Breast epithelium (tissue), 3 donors: ENCODE data around the gene CCDC85B.

Experiments
- CTCF ChIP-seq, 3 donors: fragments of 450-650 bp; IDR thresholded peaks; one replicate each; pipeline ENCODE4 v1.5.1; 2016 to 2017; ENCODE audit warnings: antibody characterized with exemption in 3 of 3, mild to moderate bottlenecking in 3 of 3, moderate library complexity in 3 of 3
- POLR2A ChIP-seq: fragments of 450-650 bp; IDR thresholded peaks from one replicate; pipeline ENCODE4 v1.6.1; 2016; ENCODE audit warnings: antibody characterized with exemption, mild to moderate bottlenecking, moderate library complexity
- POLR2AphosphoS5 ChIP-seq, 3 donors: sonication (generic); formaldehyde crosslinking; IDR thresholded peaks; one replicate each; pipeline ENCODE4 v1.6.1; 2017; ENCODE audit warnings: antibody characterized with exemption in 3 of 3

- no peak for TF ChIP-seq POLR2A
- no peak for TF ChIP-seq CTCF (IDR thresholded peaks at IDR 0.05)
- no peak for TF ChIP-seq POLR2AphosphoS5 (IDR thresholded peaks at IDR 0.05)
Observed at GRCh38 chr11:65864706-65865471, 25.6 kb upstream of the CCDC85B start.
